IMR-90 (cell line): ENCODE measurements around the gene ATOH8. TPM values are rescaled to one million over a fixed set of nuclear protein-coding genes. Genes with fewer than 3 reads are reported as not detected.

Experiments
- ATAC-seq: fragments of 200-7000 bp; cut with Tn5 transposase; 2 replicates; pipeline ENCODE4 v1.9.1; 2020; ENCODE audit warnings: low read depth, mild to moderate bottlenecking, moderate library complexity
- BruUV-seq: library from RNA; stranded (reverse); fragments of 400-500 nt; replicated peaks from 2 replicates; lab custom pipeline; 2021; lab: Mats Ljungman, UMichigan
- CTCF ChIA-PET: fragments of 300-600 bp; formaldehyde crosslinking; extraction: SDS; loops from one replicate; lab custom pipeline; 2021; ENCODE audit warnings: antibody characterized with exemption; lab: Yijun Ruan, JAX
- POLR2A ChIA-PET: fragments of 300-600 bp; sonication (Branson Sonifier 250); formaldehyde crosslinking; loops from one replicate; lab custom pipeline; 2022; ENCODE audit warnings: antibody characterized with exemption; ENCODE audit not compliant: unreplicated experiment; lab: Charles Lee
- DNase-seq: peaks from one replicate; pipeline ENCODE4 v3.0.0; 2013
- H2AFZ ChIP-seq: replicated peaks from 2 replicates; pipeline ENCODE3; 2013; ENCODE audit warnings: low read length, mild to moderate bottlenecking; ENCODE audit not compliant: poor library complexity
- H2AK5ac ChIP-seq: 2 replicates; pipeline ENCODE4 v1.6.1; 2013; ENCODE audit warnings: low read depth, low read length, inconsistent platforms
- H2AK9ac ChIP-seq: replicated peaks from 2 replicates; pipeline ENCODE3; 2013; ENCODE audit warnings: mild to moderate bottlenecking, low read depth, low read length, moderate library complexity; ENCODE audit not compliant: poor library complexity
- H2BK120ac ChIP-seq: 2 replicates; pipeline ENCODE4 v1.6.1; 2013; ENCODE audit warnings: low read depth, low read length, inconsistent platforms
- H2BK15ac ChIP-seq: 3 replicates; pipeline ENCODE4 v1.6.1; 2013; ENCODE audit warnings: low read depth, low read length, inconsistent platforms
- H2BK20ac ChIP-seq: 2 replicates; pipeline ENCODE4 v1.6.1; 2013; ENCODE audit warnings: low read depth, mild to moderate bottlenecking, inconsistent platforms, low read length, moderate library complexity
- H2BK5ac ChIP-seq: 2 replicates; pipeline ENCODE4 v1.6.1; 2013; ENCODE audit warnings: mild to moderate bottlenecking, low read depth, low read length, inconsistent platforms; ENCODE audit not compliant: poor library complexity, severe bottlenecking
- H3K14ac ChIP-seq: replicated peaks from 2 replicates; pipeline ENCODE4 v1.6.1; 2013; ENCODE audit warnings: low read depth, low read length, inconsistent platforms
- H3K18ac ChIP-seq: 2 replicates; pipeline ENCODE4 v1.6.1; 2013; ENCODE audit warnings: low read depth, low read length, control low read depth
- H3K23ac ChIP-seq: 2 replicates; pipeline ENCODE4 v1.6.1; 2013; ENCODE audit warnings: low read depth, low read length, inconsistent platforms
- H3K27ac ChIP-seq: 2 replicates; pipeline ENCODE4 v1.5.1; 2013; ENCODE audit warnings: mild to moderate bottlenecking, control low read depth, low read length; ENCODE audit not compliant: insufficient read depth
- H3K27me3 ChIP-seq: 2 replicates; pipeline ENCODE4 v1.6.1; 2013; ENCODE audit warnings: low read length; ENCODE audit not compliant: control insufficient read depth, insufficient read depth
- H3K36me3 ChIP-seq: 2 replicates; pipeline ENCODE4 v1.6.1; 2013; ENCODE audit warnings: low read length, mixed read lengths; ENCODE audit not compliant: control insufficient read depth, insufficient read depth
- H3K4ac ChIP-seq: 2 replicates; pipeline ENCODE4 v1.6.1; 2013; ENCODE audit warnings: low read depth, low read length, inconsistent platforms
- H3K4me1 ChIP-seq: 2 replicates; pipeline ENCODE4 v1.6.1; 2013; ENCODE audit warnings: low read length, mixed read lengths; ENCODE audit not compliant: control insufficient read depth, insufficient read depth
- H3K4me2 ChIP-seq: 2 replicates; pipeline ENCODE4 v1.6.1; 2013; ENCODE audit warnings: low read depth, mild to moderate bottlenecking, control low read depth, low read length, moderate library complexity
- H3K4me3 ChIP-seq: 2 replicates; pipeline ENCODE4 v1.5.1; 2013; ENCODE audit warnings: low read depth, mild to moderate bottlenecking, control low read depth, low read length, moderate library complexity; ENCODE audit not compliant: insufficient read depth
- H3K56ac ChIP-seq: 2 replicates; pipeline ENCODE4 v1.6.1; 2013; ENCODE audit warnings: low read length, inconsistent platforms; ENCODE audit not compliant: insufficient read depth; ENCODE audit errors: extremely low read depth
- H3K79me1 ChIP-seq, 2 experiments: 2 replicates each; pipeline ENCODE4 v1.6.1; 2013; ENCODE audit warnings: low read length in 2 of 2, inconsistent platforms in 1 of 2, low read depth in 1 of 2
- H3K9ac ChIP-seq: 2 replicates; pipeline ENCODE4 v1.6.1; 2013; ENCODE audit warnings: low read depth, low read length, control low read depth
- H3K9me1 ChIP-seq: 2 replicates; pipeline ENCODE4 v1.6.1; 2013; ENCODE audit warnings: low read length, inconsistent platforms; ENCODE audit not compliant: insufficient read depth
- H3K9me3 ChIP-seq: 2 replicates; pipeline ENCODE4 v1.6.1; 2013; ENCODE audit warnings: low read length; ENCODE audit not compliant: control insufficient read depth, insufficient read depth
- H4K20me1 ChIP-seq: 2 replicates; pipeline ENCODE4 v1.6.1; 2013; ENCODE audit warnings: low read length, inconsistent platforms; ENCODE audit not compliant: insufficient read depth
- H4K5ac ChIP-seq: 2 replicates; pipeline ENCODE4 v1.6.1; 2013; ENCODE audit warnings: mild to moderate bottlenecking, low read depth, low read length, control low read depth
- H4K8ac ChIP-seq, 2 experiments: 2 replicates each; pipeline ENCODE4 v1.6.1; 2013; ENCODE audit warnings: low read depth in 2 of 2, low read length in 2 of 2, control low read depth in 1 of 2, inconsistent platforms in 1 of 2
- H4K91ac ChIP-seq: 2 replicates; pipeline ENCODE4 v1.6.1; 2013; ENCODE audit warnings: low read depth, low read length, inconsistent platforms; ENCODE audit not compliant: insufficient read depth
- MXI1 ChIP-seq: IDR thresholded peaks from 2 replicates; pipeline ENCODE4 v1.6.1; 2012; ENCODE audit warnings: low read depth, mild to moderate bottlenecking, low read length, moderate library complexity, borderline replicate concordance
- RCOR1 ChIP-seq: IDR thresholded peaks from 2 replicates; pipeline ENCODE4 v1.6.1; 2012; ENCODE audit warnings: mild to moderate bottlenecking, low read length, improper control_type of control experiment; ENCODE audit not compliant: insufficient replicate concordance
- WGBS, 2 experiments: methylation state at CpG; one replicate each; pipeline versions ENCODE4 v1.1.5 to v1.1.7; 2013; ENCODE audit warnings: missing lambda C conversion rate in 2 of 2; ENCODE audit not compliant: insufficient read length in 1 of 2; ENCODE audit errors: extremely low coverage in 2 of 2; 5-methylcytosine and 5-hydroxymethylcytosine counted together
- dilution Hi-C: fragments of 300-500 bp; cut with HindIII; formaldehyde crosslinking; loops from one replicate; pipeline ENCODE4 v1.14.3; 2018; ENCODE audit warnings: low sequenced_read_pairs; ENCODE audit not compliant: unreplicated experiment
- in situ Hi-C: fragments of 300-500 bp; cut with MboI; formaldehyde crosslinking; loops from 3 replicates; pipeline ENCODE4 v1.14.3; 2019; ENCODE audit warnings: low sequenced_read_pairs, inconsistent platforms, mixed read lengths
- intact Hi-C: fragments of 100-400 bp; cut with micrococcal nuclease; formaldehyde crosslinking; loops from 2 replicates; pipeline ENCODE4 v1.10.0; 2022
- polyA plus RNA-seq, 3 experiments: library from polyadenylated mRNA; depleted of rRNA; stranded (reverse); fragments of >200 nt; gene quantifications; 2 replicates each; pipeline ENCODE4 v1.2.3, GENCODE V29; 2012; ENCODE audit warnings: low replicate concordance in 1 of 3
- total RNA-seq: library from RNA; depleted of rRNA; stranded (reverse); fragments of >200 nt; gene quantifications from 2 replicates; pipeline ENCODE4 v1.2.3, GENCODE V29; 2012

The ATOH8 gene
- total and polyA plus RNA-seq, 2 of the 4 experiments (the other 2 are of a cell fraction) = 7.9 to 9.0 TPM

- TF ChIP-seq MXI1 = no peak
- TF ChIP-seq RCOR1 = no peak
- peaks cover 6% of the 10 kb centered on the region for H3K27me3 ChIP-seq
Observed at GRCh38 chr2:85814802-85815550, 61.2 kb downstream of the ATOH8 start.

More at GRCh38 chr2:85814802-85815550, 61.2 kb downstream of the ATOH8 start:
- Histone ChIP-seq H3K4me2 (no peak overlapping the region), H2AK9ac (no peak overlapping the region), H3K4me3 (no peak overlapping the region), H4K5ac (no peak overlapping the region), H4K91ac (no peak overlapping the region), H2AFZ (no peak overlapping the region), H2BK15ac (no peak overlapping the region), H4K8ac (no peak overlapping the region), H3K9me3 (no peaks in the 10 kb centered on the region), H2AK5ac (no peak overlapping the region), H3K79me1 (peaks cover 0 to 5% of the 10 kb centered on the region in 2 experiments; a peak in 1 of 4 replicates), H3K4ac (no peak overlapping the region), H3K9me1 (peaks cover 12% of the 10 kb centered on the region), H4K20me1 (no peaks in the 10 kb centered on the region), H3K18ac (no peak overlapping the region), H3K9ac (no peak overlapping the region), H3K27ac (no peak overlapping the region), H3K14ac (no peak overlapping the region), H3K4me1 (peaks cover 16% of the 10 kb centered on the region), H2BK120ac (no peak overlapping the region), H2BK5ac (no peak overlapping the region), H2BK20ac (no peak overlapping the region), H3K23ac (no peak overlapping the region), H3K36me3 (no peaks in the 10 kb centered on the region), H3K56ac (no peak overlapping the region)
- WGBS, 2 experiments = 94% methylated on average over 3 of the region's 10 CpGs; no CpG with 5 or more reads in 1 of the 2 experiments
- BruUV-seq = no TSS peak
- intact Hi-C loops (loop anchor here (1.0 kb wide), 3 partner anchors 65 to 167 kb away; no protein-coding TSS in a partner anchor), in situ Hi-C loops (loop anchor here (5.0 kb wide), 2 partner anchors 78 to 178 kb away; no protein-coding TSS in a partner anchor), dilution Hi-C loops (no loop called here)
- ATAC-seq (no peak), DNase-seq (no peak)
- POLR2A ChIA-PET = no interaction called here
- CTCF ChIA-PET = interaction anchor here (1.0 to 4.4 kb wide), 7 partner anchors 12 to 223 kb away, joined by 3 to 33 read pairs (median 4); partner anchors contain the start of gene ATOH8
